ENCODE data around the gene ZNF770. TPM values are rescaled to one million over a fixed set of nuclear protein-coding genes. Genes with fewer than 3 reads are reported as not detected.

Gene ZNF770
- total RNA-seq, 1 experiment from 2014 or later, result 43.0 TPM

DNA sequence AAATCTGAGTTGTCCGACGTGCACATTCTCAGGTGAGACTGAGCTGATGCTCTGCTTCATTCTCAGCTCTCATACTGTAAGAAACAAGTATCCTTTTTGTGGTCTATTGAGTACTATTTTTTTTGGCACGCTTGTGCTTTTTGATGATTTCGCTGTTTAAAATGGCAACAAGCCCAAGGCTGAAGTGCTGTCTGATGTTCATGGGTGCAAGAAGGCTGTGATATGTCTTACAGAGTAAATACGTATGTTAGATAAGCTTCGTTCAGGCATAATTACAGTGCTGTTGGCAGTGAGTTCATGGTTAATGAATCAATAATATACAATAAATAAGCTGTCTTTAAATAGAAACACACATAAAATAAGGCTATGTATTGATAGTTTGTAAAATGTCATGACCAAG is 45.7 kb downstream of the ZNF770 start:
- CTCF ChIA-PET, result no interaction called here
- Histone ChIP-seq H3K36me3 (ENCODE audit: control insufficient read depth, insufficient read depth, low read length) (peaks cover 34% of the 10 kb centered on the region), H3K4me3 (ENCODE audit: low read depth in 2 of 2, low read length in 2 of 2) (no peak overlapping the region), H3K9me3 (ENCODE audit: control insufficient read depth, insufficient read depth, low read depth, low read length) (no peaks in the 10 kb centered on the region), H3K4me1 (ENCODE audit: control insufficient read depth, insufficient read depth, low read length) (no peaks in the 10 kb centered on the region), H3K27ac (ENCODE audit: low read length) (no peak overlapping the region), H3K27me3 (ENCODE audit: control insufficient read depth, insufficient read depth, low read length) (no peaks in the 10 kb centered on the region)
- ATAC-seq (no peak), DNase-seq (ENCODE audit: low read depth, low spot score) (no peak)
- POLR2A ChIA-PET, result no interaction called here
- in situ Hi-C loops (cut with HindIII; ENCODE audit: low pct_unique_long_range_greater_than_20kb, low sequenced_read_pairs), result no loop called here
- no TSS peak for BruUV-seq (replicated peaks)
- intact Hi-C loops (cut with micrococcal nuclease; ENCODE audit: unreplicated experiment), result no loop called here
- no peak for TF ChIP-seq SIN3A (IDR thresholded peaks at IDR 0.05; ENCODE audit: borderline replicate concordance, insufficient read depth, low read depth, low read length)
- TF ChIP-seq POLR2AphosphoS5 (IDR thresholded peaks at IDR 0.05; ENCODE audit: low read depth, low read length), result no peak
- TF ChIP-seq, protein P1, sequence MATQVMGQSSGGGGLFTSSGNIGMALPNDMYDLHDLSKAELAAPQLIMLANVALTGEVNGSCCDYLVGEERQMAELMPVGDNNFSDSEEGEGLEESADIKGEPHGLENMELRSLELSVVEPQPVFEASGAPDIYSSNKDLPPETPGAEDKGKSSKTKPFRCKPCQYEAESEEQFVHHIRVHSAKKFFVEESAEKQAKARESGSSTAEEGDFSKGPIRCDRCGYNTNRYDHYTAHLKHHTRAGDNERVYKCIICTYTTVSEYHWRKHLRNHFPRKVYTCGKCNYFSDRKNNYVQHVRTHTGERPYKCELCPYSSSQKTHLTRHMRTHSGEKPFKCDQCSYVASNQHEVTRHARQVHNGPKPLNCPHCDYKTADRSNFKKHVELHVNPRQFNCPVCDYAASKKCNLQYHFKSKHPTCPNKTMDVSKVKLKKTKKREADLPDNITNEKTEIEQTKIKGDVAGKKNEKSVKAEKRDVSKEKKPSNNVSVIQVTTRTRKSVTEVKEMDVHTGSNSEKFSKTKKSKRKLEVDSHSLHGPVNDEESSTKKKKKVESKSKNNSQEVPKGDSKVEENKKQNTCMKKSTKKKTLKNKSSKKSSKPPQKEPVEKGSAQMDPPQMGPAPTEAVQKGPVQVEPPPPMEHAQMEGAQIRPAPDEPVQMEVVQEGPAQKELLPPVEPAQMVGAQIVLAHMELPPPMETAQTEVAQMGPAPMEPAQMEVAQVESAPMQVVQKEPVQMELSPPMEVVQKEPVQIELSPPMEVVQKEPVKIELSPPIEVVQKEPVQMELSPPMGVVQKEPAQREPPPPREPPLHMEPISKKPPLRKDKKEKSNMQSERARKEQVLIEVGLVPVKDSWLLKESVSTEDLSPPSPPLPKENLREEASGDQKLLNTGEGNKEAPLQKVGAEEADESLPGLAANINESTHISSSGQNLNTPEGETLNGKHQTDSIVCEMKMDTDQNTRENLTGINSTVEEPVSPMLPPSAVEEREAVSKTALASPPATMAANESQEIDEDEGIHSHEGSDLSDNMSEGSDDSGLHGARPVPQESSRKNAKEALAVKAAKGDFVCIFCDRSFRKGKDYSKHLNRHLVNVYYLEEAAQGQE (IDR thresholded peaks at IDR 0.05; ENCODE audit: insufficient read depth in 1 of 2, low read depth in 2 of 2, low read length in 1 of 2), result no peak

DNA sequence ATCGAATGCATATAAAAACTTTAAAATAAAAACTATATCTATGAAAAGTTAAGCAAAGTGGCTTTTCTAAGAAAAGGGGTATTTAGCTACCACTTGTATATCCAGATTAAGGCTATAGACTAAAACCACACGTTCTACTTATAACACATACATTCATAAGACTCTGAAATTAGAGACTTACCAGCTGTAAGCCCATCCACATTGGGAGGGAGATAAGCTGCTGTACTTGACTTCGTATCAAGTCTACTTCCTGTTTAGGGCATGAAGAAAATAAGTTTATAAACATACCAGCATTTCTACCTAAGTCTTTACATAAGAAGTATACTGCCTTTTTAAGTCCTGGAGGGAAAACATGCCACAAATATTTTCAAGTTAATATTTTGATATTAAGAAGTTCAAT is 46.3 kb downstream of the ZNF770 start:
- POLR2A ChIA-PET, result no interaction called here
- TF ChIP-seq, protein P2, sequence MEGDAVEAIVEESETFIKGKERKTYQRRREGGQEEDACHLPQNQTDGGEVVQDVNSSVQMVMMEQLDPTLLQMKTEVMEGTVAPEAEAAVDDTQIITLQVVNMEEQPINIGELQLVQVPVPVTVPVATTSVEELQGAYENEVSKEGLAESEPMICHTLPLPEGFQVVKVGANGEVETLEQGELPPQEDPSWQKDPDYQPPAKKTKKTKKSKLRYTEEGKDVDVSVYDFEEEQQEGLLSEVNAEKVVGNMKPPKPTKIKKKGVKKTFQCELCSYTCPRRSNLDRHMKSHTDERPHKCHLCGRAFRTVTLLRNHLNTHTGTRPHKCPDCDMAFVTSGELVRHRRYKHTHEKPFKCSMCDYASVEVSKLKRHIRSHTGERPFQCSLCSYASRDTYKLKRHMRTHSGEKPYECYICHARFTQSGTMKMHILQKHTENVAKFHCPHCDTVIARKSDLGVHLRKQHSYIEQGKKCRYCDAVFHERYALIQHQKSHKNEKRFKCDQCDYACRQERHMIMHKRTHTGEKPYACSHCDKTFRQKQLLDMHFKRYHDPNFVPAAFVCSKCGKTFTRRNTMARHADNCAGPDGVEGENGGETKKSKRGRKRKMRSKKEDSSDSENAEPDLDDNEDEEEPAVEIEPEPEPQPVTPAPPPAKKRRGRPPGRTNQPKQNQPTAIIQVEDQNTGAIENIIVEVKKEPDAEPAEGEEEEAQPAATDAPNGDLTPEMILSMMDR (IDR thresholded peaks at IDR 0.05), result no peak
- TF ChIP-seq, protein P1 (IDR thresholded peaks at IDR 0.05; ENCODE audit: insufficient read depth in 1 of 2, low read depth in 2 of 2, low read length in 1 of 2), result no peak
- TF ChIP-seq POLR2AphosphoS5 (IDR thresholded peaks at IDR 0.05; ENCODE audit: low read depth, low read length), result no peak
- TF ChIP-seq TCF7L2 (IDR thresholded peaks at IDR 0.05; ENCODE audit: low read depth, low read length), result no peak
- no peak for TF ChIP-seq SIN3A (IDR thresholded peaks at IDR 0.05; ENCODE audit: borderline replicate concordance, insufficient read depth, low read depth, low read length)
- peaks cover 34% of the 10 kb centered on the region for H3K36me3 ChIP-seq (ENCODE audit: control insufficient read depth, insufficient read depth, low read length)
- DNase-seq (ENCODE audit: low read depth, low spot score), result no peak
- no peaks in the 10 kb centered on the region for H3K9me3 ChIP-seq (ENCODE audit: control insufficient read depth, insufficient read depth, low read depth, low read length)
- H3K4me3 ChIP-seq (ENCODE audit: low read depth in 2 of 2, low read length in 2 of 2), result no peak overlapping the region
- CTCF ChIA-PET, result no interaction called here
- in situ Hi-C loops (cut with HindIII; ENCODE audit: low pct_unique_long_range_greater_than_20kb, low sequenced_read_pairs) (no loop called here), intact Hi-C loops (cut with micrococcal nuclease; ENCODE audit: unreplicated experiment) (no loop called here)
- H3K27me3 ChIP-seq (ENCODE audit: control insufficient read depth, insufficient read depth, low read length), result no peaks in the 10 kb centered on the region
- BruUV-seq (replicated peaks), result no TSS peak
- no peak overlapping the region for H3K27ac ChIP-seq (ENCODE audit: low read length)
- ATAC-seq, result no peak
- H3K4me1 ChIP-seq (ENCODE audit: control insufficient read depth, insufficient read depth, low read length), result no peaks in the 10 kb centered on the region
